ENCODE measurements around the gene ENOX2. TPM values are rescaled to one million over a fixed set of nuclear protein-coding genes. Genes with fewer than 3 reads are reported as not detected.
"Not testable (repeated sequence)": the region's sequence is repeated elsewhere in the genome, so short reads cannot be mapped to it uniquely, and the experiment has no call there.

ENOX2 gene, protein sequence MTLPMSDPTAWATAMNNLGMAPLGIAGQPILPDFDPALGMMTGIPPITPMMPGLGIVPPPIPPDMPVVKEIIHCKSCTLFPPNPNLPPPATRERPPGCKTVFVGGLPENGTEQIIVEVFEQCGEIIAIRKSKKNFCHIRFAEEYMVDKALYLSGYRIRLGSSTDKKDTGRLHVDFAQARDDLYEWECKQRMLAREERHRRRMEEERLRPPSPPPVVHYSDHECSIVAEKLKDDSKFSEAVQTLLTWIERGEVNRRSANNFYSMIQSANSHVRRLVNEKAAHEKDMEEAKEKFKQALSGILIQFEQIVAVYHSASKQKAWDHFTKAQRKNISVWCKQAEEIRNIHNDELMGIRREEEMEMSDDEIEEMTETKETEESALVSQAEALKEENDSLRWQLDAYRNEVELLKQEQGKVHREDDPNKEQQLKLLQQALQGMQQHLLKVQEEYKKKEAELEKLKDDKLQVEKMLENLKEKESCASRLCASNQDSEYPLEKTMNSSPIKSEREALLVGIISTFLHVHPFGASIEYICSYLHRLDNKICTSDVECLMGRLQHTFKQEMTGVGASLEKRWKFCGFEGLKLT
- polyA plus RNA-seq (ENCODE audit: insufficient read length): 19.4 TPM
- long read RNA-seq, donor 1, partial matches to known transcripts: 0 of 1 reads
- long read RNA-seq, donor 1, other reads (novel, unspliced or antisense): 0 of 1 reads
- long read RNA-seq, donor 2, full-length matches to known transcripts: 2 of 2 reads
- long read RNA-seq, donor 2, partial matches to known transcripts: 0 of 2 reads
- long read RNA-seq, donor 2, other reads (novel, unspliced or antisense): 0 of 2 reads
- long read RNA-seq, donor 3: 0 reads
- long read RNA-seq, donor 4: 0 reads
- long read RNA-seq, donor 5, full-length matches to known transcripts: 5 of 5 reads
- long read RNA-seq, donor 5, partial matches to known transcripts: 0 of 5 reads
- long read RNA-seq, donor 5, other reads (novel, unspliced or antisense): 0 of 5 reads
- long read RNA-seq, donor 6, partial matches to known transcripts: 0 of 1 reads
- long read RNA-seq, donor 6, other reads (novel, unspliced or antisense): 0 of 1 reads
- long read RNA-seq, donor 7: 0 reads
- long read RNA-seq, donor 8: 0 reads

DNA sequence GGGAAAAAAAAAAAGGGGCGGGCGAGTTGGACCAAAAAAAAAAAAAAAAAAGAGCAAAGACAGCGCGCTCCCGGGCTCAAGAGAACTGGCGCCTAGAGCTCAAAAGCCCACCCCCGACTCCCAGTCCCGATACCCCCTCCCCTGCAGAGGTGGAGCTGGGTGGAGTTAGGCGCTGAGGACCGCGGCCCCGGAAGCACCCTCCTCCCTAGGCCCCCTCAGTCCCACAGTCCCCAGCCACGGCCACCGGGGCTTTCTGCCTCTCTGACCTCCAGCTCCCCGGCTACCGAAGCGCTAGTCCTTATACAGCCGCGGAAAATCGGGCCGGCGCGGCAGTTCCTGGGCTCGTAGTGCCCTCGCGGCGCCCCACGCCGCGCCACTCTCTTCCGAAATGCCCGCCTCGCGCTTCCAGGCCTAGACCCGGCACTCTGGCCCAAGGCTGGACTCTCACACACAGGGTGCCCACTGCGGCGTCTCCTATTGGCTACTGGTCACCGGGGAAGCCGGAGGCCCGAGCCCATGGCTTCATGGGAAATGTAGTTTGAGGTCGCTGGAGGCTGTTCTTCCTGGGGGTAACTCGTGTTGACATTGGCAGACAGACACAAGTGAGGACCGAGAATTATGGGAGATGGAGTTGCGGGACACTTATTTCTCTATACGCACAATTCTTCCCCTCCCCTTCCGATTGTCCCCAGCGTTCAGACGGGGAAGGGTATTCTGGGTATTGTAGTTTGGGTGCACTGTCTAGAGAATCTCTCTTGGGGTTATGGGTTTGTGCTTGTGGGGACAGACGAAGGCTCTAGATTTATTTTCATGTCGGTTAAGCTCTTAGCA, at the start of gene ENOX2:
Gene ENOX2 (minus strand): TSS at position 427 of the 831 bp plus-strand sequence. CDS start 199,993 bp downstream, outside the sequence.
- peak; percentile 93 for DNase-seq

DNA sequence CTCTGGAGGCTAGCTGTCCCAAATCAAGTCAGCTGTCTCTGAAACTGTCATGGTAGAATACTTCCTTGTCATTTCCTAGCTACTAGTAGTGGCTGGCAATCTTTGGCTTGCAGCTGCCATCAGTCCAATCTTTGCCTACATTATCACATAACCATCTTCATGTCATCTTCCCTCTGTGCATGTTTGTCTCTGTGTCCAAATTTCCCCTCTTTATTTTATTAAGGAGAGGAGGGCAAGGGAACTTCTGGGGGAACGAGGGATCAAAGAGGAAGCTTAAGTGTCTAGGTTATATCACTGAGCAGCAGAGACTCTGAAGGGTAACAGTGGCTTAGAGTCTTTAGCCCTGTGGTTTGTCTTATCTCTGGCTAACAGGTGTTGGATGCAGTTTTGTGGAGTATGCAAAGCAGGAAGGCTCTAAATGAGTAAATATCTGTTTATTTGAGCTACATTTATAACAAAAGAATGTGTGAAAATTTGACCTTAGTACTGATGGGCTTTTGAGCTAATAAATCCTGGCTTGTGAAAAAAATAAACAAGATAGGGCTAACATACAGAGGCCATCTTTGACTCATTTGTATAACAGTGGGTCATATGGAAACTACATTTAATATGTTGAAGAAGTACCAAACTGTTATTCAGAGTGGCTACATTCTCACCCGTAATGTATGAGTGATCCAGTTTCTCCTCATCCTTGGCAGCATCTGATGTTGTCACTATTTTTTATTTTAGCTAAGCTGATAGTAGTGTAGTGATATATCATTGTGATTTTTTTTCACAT, 49.4 kb upstream of the ENOX2 start:
- no peak for DNase-seq

DNA sequence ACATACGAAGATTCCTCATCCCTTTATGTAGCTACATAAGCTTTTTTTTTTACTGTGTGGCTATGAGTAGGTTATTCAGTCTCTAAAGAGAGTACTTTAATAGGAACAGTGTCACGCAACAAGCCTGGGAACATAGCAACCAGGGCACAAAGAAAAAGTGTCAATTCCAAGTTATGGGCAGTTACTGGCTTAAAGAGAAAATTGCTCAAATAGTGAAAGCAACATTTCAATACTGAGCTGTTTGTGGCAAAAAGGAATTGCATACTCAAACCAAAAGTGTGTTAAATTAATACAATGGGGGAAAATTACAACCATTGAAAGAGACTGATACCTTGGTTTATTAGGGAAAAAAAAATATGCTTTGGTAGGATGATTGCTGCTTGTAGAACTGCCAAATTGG, 41.2 kb upstream of the ENOX2 start:
- no peak for DNase-seq

DNA sequence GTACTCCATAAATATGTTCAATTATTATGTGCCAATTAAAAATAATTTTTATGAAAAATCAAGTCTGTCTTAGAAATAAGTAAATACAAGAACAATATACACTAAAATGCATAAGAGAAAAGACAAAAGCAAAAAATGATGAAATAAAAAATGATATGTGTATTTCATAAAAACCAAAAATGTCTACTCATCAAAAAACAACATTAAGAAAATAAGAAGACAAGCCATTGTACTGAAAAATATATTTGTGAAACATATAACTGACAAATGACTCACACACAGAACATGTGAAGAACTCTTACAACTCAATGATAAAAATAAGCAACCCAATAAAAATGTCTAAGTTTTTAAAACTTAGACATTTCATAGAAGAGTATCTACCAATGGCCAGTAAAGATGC, 34.1 kb upstream of the ENOX2 start:
- no peak for DNase-seq

DNA sequence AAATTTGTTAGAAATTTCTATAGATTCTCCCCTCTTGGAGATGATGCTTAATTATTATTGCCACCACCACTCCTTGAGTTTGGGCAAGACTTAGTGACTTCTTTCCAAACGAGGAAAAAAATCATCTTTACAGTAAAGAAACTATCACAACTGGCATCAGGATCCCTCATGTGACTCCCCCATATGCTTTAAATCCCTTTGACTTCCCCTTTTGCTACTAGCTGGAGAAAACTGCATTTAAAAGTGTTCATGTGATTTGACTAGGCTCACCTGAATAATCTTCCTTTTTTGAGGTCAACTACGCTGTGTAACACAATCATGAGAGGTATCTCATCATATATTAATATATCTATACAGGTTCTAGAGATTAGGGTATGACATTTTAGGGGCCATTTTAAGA, 30.3 kb upstream of the ENOX2 start:
- DNase-seq: no peak

DNA sequence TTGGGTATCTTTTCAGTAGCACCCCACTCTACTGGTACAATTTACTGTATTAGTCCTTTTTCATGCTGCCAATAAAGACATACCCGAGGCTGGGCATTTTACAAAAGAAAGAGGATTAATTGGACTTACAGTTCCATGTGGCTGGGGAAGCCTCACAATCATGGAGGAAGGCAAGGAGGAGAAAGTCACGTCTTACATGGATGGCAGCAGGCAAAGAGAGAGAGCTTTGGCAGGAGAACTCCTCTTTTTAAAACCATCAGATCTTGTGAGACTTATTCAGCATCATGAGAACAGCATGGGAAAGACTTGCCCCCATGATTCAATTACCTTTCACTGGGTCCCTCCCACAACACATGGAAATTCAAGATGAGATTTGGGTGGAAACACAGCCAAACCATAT, 17.4 kb upstream of the ENOX2 start:
- DNase-seq: not testable (repeated sequence)

DNA sequence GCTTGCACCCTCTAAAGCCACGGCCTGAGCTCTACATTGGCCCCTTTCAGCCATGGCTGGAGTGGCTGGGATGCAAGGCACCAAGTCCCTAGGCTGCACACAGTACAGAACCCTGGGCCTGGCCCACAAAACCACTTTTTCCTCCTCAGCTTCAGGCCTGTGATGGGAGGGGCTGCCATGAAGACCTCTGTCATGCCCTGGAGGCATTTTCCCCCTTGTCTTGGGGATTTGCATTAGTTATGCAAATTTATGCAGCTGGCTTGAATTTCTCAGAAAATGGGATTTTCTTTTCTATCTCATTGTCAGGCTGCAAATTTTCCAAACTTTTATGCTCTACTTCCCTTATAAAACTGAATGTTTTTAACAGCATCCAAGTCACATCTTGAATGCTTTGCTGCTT, 16.7 kb upstream of the ENOX2 start:
- not testable (repeated sequence) for DNase-seq

DNA sequence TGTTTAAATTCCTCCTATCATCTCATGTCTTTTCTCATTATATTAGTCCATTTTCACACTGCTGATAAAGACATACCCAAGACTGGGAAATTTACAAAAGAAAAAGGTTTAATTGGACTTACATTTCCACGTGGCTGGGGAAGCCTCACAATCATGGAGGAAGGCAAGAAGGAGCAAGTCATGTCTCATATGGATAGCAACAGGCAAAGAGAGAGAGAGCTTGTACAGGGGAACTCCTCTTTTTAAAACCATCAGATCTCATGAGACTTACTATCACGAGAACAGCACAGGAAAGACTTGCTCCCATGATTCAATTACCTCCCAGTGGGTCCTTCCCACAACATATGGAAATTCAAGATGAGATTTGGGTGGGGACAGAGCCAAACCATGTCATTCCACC, 15.5 kb upstream of the ENOX2 start:
- DNase-seq: not testable (repeated sequence)

DNA sequence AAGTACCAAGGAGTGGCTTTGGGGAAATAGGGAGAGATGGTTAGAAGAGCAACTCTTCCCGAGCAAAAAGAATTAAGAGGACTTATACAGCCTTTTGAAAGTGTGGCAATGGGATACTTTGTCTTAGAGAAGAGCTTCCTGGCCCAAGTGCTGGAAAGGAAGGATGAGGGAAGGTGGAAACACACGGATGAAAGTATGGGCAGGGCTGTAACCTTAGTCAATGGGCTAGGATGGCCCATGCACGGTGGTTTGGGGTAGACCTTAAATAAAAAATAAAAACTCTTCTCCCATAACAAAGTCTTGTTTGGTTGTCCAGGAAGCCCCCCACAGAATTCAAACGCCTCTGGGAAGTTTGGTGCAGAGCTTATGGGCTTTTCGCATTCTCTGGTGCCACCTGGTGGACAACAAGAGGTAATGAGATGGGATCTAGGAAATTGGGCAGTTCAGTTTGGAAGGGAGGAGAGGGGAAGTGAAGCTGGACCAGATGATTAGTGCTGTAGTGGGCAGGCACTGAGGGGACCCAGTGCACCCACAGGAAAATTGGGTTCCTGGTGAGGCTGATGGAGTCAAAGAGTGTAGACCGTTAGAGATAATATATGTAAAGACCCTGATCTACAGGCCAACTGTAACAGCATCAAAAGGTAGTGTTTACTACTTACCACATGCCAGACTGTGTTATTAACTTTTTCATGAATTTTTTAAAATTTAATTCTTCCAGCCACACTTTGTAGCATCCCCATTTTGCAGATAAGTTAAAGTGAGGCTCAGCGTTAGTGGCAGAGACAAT, 13.8 kb upstream of the ENOX2 start:
- peak; percentile 48 for DNase-seq

DNA sequence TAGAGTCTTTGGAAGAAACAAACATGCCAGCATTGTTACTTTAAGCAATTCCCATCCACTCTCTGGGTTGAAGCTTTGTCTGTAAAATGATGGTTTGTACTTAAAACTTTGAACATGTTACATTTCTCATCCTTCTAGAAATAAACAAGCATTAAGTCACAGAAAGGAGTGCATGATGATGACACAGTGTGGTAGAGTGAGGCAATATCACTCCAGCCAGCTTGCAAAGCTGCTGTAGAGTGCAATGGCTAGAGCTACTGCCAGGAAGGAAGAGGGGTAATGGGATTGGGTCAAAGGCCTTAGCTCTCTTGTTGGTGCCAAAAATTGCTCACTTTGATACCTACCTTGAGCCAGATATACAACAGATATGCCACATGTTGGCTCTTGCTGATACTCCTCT, 12.3 kb upstream of the ENOX2 start:
- no peak for DNase-seq

DNA sequence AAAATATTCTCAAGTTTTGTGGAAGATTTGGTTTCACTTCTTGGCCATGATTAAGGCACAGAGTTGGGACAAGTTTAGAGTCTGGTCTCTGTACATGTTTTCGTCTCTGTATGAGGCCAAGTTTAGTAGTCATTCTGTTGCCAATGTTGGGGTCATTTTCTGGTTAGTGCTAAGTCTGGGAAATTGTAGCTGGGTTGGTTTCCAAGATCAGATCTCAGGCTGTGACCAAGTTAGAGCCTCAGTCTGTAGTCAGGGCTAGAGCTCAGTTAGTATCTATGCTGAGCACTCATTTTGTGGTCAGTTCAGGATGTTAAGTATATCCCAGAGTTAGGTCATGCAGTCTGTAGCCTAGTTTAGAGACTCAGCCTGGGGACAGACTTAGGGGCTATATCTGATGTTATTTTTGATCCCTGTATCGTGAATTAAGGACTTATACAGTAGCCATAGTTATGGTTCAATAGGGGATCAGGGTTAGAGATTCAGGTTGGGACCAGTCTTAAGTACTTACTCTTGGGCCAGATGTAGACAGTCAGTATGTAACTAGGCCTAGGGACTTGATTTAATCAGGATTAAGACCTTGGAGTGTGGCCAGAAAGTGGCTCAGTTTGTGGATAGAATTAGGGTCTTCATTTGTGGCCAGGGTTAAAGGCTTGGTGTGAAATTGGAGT, 6.6 kb upstream of the ENOX2 start:
- no peak for DNase-seq

DNA sequence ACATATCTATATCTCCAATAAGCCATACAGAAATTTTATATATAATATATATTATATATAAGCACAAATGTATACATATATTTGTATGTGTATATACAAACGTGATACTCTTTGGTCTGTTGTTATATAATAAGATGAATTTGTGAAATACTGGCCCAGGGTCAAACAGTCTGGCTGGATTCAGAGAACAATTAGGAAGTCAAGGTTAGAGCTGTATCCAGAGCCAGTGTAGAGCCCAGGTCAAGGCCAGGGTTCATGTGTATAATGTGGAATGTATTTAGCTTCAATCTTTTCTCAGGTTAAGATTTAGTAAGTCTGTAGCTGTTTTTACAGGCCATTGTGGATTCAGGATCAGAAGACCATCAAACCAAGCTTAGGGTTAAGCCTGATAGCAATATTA, 3.8 kb upstream of the ENOX2 start:
- no peak for DNase-seq

DNA sequence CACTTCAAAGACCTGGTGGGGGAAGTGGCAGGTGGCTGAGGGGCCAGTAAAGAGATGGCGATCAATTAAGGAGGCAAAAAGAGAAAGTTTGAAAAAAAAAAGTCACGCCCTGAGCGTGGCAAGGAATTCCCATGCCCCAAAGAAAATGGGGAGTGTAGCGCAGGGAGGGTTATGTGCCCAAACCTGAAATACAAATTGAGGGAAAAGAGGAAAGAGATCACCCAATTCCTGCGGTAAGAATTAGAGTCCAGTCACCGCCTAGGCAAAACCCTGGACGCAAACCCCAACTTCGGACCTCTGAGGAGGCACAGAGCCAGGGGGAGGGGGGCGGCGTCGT, 595 bp downstream of the ENOX2 start:
- DNase-seq: no peak

DNA sequence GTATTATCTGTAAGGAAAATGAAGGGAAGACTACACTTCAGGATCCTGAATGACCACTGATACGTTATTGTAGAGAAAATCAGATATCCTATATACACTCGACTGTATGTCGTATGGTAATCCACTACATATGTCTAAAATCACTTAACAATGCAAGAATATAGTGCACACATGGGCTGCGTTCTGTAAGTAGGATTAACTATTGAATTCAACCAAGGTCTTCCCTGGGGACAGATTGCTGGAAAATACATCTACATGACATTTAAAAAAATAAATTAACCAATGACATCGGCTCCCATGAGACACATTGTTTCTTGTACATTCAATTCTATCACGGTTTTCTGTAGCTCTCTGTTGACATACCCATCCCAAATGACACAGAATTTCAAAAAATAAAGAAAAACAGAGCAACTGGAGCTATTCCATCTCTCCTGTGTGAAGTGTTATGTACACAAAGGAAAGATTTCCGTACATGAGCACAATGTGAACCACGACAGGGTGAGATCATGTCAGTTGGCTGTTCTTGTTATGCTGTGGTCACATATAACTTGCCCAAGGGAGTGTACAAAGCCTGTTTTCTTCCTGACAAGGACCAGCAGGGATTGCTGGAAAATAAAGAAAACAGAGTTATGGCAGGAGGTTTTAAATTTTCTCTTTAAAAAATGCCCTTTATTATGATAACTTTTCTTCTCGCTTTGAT, 6.1 kb downstream of the ENOX2 start:
- no peak for DNase-seq

DNA sequence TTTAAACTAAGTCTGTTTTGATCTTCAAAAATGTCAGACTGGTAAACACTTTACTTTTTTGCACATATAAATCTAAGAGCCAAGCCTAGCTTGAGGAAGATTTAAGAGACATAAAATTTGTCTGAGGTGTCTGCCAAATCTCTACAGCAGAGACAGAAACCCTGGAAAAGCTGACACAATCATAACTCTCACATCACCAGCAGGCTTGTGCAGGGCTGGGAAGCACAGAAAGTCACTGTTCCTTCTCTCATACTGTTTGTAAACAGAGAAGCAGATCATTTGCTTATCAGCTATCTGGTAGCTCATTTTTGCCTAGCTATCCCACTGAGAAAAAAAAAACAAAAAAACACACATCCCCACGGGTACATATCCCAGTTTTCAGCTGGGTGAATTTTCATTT, 7.0 kb downstream of the ENOX2 start:
- no peak for DNase-seq

DNA sequence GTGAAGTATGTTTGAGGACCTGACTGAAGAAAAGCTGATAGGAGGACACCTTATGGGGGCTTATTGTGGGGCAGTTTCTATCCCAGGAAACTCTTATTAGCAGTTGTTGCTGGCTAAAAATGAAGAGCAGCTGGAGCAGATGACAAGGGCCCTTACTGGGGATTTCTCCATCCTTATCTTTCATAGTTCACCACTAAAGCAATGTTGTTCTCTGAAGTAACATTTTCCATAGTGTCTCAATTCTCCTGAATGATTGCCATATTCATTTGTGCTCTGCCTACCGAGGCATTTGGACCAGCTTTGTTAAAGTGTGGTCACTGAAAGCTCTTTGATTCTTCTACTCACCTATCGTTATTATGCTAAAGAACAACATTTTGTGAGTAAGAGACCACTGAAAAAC, 7.7 kb downstream of the ENOX2 start:
- no peak for DNase-seq

DNA sequence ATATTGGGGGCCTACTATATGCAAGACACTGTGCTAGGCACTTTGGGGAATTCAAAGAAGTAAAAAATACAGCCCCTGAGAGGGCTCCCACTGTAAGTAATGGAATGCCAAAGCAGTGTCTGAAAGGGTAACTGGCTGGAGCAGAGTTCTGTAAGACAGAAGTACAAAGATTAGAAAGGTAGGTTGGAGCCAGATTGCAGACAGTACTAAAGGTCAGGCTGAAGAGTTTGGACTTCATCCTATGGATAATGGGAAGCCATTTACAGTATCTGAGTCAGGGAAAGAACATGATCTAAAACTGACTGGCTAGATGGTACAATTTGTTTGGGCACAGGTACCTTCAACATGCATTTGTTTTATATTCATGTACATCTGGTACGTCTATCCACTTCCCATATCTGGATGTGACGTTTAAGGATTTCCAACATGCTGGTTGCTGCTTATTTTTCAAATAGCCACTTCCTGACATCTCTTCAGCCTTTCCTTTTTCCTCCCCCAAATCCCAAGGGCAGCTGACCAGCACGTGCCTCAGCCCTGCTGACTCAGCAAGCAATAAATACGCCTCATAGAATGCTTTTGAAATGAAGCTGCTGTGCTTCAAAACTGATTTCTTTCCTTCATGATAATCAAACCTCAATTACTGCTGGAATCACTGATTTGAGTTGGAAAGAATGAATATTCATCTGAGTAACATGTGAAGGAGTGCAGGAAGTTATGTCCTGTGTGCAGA, 9.5 kb downstream of the ENOX2 start:
- no peak for DNase-seq

DNA sequence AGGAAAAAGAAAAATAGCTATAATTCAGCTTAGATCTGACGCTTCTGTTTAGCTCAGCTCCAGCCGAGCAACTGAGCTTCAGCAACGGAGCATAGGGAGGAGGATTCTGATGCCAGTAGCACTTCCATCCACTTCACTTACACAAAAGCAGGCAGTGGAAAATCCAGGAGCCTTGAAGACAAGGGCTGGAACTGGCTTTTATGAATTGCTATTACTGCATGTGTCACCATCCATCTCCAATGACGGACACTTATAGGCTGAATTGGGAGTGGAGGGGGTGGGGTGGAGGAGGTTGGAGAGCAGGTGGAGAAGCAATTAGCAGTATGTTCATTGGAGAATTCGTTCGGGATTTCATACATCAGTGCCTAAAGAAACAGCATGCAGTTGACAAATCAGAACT, 15.6 kb downstream of the ENOX2 start:
- DNase-seq: no peak
